ENCODE measurements around the gene PBRM1.

PBRM1 gene

DNA sequence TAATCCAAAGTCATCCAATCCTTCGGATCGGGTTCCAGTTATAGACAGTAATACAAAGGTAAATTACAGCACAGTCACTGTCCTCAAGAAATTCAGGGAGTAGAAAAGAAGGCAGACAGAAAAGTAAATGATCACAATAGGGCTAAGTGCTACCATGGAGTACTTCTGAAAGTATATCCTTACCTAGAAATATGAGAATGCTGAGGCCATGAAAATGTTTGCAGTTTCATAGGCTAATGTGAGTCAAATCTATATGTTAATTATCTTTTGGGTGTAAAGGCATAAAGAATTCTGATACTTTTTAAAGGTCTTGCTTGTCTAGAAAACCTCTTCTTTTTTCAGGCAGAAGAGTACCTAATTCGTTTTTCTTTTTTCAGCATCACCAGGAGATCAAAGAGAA is 29.8 kb downstream of the PBRM1 start:
- no peak for DNase-seq

DNA sequence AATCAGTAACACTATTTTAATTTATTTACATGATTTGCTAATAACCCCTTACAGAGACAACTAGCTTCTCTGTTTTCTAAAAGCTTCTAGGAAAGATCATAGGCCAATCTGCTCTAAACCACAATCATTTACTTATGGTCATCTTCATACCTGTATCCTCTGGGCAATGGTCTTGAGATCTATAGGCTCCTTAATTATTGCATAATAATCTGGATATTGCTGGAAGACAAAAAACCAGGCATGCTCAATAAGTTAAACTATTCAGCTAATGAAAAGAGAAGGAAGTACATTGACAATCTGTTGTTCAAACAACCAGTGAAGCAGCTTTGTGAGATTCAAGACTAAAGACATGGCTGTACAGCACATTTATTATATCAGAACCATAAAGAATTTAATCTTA is 34.1 kb downstream of the PBRM1 start:
- no peak for DNase-seq

DNA sequence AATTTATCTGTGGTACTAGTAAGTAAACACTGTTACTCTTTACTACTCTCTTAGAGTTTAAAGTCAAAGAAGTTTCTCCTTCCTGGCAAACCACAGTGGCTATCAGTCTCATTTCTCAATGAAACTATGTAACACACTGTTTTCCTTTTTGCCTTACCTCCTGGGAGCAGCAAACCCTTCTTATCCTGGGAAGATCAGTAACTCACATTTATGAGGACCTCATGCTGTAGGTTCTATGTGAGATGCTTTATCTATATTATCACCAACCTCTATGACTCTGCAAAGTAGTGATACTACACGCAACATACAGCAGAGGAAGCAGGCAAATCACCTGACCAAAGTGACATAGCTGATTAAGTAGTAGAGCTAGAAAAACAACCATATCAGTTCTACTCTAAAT is 35.3 kb downstream of the PBRM1 start:
- DNase-seq, result no peak

DNA sequence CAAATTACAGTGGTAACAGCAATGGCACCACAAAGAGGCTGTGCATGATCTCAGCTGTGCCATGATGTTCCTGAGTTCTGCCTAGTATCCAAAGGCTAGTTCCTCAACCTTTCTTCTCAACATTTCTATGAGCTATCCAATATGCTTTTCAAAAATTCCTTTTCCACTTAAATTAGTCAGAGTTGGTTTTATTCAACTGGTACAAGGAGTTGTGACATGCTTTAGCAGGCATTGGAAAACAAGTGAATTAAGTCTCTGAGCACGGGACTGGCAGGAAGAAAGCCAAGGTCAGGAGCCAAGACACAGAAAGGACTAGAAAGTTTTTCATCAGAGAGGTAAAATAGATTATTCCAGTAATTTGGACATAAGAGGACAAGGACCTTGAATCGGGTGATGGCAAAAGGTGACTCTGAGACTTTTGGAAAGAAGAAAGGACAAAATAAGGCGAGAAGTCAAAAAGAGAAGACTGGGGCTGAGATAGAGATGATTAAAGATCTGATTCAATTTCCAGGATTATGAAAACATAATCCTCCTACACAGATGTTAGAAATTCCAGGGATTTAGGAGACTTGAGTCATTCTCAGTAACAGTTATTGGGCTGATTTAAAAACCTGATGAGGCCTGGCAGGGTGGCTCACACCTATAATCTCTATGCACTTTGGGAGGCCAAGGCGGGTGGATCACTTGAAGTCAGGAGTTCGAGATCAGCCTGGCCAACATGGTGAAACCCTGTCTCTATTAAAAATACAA is 36.1 kb downstream of the PBRM1 start:
- peak; percentile 84 for DNase-seq

DNA sequence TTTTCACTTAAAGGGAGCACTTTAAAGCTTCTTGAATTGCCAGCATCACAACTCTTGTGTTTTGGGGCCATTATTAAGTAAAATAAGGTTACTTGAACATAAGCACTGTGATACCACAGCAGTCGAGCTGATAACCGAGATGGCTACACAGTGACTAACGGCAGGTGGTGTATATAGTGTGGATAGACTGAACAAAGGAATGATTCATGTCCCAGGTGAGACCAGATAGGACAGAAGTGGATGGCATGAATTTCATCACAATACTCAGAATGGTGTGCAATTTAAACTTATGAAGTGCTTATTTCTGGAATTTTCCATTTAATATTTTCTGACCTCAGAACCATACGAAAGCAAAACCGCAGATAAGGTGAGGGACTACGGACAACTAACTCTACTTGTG is 40.2 kb downstream of the PBRM1 start:
- DNase-seq, result no peak

DNA sequence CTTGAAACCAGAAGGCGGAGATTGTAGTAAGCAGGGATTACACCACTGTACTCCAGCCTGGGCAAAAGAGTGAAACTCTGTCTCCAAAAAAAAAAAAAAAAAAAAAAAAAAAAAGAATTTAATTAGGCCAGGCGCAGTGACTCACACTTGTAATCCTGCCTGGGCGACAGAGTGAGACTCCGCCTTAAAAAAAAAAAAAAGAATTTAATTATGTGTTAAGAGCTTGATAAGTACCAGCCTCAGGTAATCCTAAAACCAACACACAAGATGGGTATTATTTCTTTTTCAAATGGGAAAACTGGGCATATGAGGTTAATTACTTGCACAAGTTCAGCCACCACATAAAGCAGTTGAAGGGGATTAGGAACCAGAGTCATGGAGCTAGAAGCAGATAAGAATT is 49.0 kb downstream of the PBRM1 start:
- no peak for DNase-seq

DNA sequence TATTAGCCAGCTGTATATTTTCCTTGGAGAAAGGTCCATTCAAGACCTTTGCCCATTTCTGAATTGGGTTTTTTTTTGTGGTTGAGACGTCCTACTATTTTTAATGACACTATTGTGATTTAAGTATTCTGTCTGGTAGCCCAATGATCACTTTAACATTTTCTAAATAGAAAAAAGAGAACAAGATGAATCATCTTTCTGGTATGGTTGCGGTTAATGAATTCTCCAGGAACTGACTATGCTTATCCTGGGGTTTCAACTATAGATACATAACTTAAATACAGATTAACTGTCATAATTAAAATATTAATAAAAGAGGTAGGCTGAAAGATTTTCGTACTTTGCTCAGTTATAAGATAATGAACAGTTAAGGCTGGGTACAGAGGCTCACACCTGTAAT is 51.9 kb downstream of the PBRM1 start:
- DNase-seq, result peak; percentile 21

DNA sequence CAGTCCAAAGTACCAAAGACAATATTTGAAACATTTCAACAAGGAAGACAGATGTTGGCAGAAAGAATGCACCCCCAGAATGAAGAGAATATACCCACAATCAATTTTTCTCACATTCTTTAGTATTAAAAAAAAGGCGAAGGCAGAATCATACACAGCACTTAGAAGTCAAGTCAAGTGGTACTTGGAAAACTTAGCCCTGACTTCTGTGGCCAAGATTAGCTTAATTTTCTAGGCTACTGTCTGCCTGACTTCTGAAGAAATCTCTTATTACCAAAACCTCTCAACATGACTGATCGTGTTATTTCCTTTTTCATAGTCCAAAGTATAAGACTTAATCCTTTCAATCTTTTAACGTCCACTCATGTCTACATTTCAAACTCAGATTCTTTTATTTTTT is 60.7 kb downstream of the PBRM1 start:
- DNase-seq, result no peak

DNA sequence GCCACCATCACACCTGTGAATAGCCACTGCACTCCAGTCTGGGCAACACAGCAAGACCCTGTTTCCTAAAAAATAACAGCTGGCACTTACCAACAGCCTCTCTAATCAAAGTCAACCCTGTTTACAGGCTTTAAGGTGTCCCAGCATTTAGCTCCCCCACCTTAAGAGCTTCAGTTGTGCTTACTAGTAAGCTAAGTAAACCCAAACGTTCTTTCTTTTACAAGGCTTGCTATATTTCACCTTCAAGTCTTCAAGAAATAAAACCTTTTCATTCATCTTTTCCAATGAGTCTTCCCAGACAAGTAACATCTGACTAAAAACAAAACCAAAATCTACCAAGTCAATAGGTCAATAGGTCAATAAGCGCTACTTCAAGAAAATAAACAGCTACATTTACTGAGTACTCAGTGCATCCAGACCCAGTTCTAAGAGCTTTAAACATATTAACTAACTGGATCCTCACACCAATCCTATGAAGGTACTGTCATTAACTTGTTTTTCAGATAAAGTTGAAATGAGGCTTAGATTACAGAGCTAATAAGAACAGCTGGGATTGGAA is 62.4 kb downstream of the PBRM1 start:
- DNase-seq, result no peak

DNA sequence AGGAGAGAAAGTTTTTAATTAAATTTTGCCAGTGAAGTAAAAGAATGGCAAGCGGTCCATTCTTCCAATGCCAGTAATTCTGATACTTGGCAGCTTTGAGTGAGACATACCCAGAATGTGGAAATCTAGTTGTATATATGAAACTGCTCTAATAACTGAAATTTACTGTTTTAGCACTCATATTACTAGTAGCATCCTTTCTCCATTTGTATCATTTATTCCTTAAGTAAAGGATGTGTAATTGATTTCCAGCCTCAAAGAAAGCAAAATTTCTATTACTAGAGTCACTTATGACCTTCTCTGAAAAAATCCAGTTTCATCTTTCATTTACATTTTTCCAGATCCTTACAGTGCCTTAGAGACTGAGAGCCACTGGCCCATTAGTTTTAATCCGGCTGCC is 65.1 kb downstream of the PBRM1 start:
- DNase-seq, result no peak

DNA sequence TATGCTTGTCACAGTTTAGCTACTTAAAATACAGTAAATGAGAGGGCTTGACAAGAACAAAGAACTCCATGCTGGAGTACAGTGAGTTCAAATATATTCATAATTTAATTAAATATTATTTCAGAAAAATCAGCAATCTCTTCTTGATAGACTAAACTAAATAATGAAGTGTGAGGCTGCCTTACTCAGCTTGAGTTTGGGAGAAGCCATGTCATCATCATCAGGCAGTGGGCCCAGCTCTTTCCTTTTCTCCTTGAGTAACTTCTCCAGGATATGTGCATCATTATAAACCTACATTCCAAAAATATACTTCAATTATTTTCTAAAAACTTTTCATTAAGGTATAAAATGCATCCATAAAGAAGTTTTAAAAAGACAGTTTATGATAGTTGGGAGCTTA is 70.5 kb downstream of the PBRM1 start:
- DNase-seq, result no peak

DNA sequence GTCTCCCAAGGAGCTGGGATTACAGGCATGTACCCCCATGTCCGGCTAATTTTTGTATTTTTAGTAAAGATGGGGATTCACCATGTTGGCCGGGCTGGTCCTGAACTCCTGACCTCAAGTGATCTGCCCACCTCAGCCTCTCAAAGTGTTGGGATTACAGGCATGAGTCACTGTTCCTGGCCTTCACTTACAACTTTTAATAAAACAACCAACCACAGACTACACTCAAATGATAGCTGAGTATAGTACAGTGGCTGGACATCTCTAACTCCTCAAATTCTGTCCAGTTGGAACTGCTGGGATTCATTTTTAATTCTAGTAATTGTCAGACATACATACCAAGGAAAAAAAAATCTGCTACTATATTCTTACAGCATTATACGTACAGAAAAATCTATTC is 71.0 kb downstream of the PBRM1 start:
- peak; percentile 9 for DNase-seq

DNA sequence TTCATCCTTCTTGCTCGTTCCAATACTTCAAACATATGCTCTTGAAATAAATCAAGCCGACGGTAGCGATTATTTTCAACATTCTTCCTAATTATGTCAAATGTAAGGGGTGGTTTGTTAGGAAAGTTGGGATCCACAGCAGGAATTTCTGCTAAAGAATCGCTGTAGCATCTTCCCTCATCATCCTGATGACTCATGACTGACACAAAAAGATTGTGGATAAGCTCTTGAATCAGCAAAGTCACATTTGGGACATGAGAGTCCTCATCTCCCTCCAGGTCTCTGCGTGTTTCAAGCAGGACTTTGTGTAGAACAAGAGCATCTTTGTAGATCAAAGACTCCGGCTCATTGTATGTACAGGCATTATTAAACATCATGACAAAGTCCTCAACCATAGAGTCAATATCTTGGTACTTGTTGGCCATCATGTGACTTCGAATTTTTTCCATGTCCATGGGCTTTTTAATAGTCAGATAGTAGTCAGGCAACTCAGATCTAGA is 76.3 kb downstream of the PBRM1 start:
- no peak for DNase-seq

DNA sequence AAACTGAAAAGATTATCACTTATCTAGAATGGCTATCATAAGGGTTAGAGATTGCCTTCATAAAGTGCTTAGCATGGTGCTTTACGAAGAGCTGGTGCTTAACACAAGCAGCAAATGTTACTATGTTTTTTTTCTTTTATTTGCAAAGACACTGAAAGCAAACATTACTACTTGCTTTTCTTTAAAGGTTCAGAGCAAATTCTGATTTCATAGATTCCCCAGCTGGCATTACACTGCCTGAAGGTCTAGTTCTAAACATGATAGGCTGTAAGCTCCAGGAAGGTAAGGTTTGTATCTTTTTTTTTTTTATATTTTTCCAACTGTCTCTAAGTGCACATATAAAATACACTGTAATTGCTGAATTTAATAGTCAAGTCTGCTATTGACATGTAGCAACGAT is 77.4 kb downstream of the PBRM1 start:
- DNase-seq, result no peak

DNA sequence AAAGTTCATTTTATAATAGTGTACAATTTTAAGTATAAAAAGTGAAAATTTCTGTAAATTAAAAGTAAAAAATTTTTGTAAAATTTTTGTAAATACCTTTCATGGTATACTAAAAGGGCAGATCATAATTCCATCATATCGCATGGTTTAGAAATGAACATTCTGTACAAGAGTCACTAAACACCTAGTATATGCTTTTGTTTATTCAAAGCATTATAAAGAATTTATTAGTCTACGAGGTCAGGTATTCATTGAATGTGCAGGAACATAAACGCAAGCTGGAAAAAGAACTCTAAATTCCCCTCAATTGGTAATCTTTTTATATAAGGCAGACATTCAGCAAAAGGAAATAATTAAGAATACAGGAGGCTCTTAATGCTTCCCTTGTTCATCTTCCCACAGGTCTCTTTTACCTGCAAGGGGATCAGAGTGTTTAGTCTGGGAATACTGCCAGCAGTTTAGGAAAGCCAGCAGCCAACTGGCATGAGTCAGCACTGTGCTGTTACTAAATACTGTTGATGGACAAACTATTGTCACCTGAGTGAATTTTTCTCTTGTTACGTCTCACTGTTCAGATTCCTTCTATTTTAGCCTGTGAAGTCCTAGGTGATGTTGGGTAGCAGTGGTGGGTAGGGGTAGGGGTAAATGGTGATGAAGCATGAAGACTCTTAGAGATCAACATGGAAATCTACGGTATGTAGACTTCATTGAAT is 79.2 kb downstream of the PBRM1 start:
- DNase-seq, result peak; percentile 7

DNA sequence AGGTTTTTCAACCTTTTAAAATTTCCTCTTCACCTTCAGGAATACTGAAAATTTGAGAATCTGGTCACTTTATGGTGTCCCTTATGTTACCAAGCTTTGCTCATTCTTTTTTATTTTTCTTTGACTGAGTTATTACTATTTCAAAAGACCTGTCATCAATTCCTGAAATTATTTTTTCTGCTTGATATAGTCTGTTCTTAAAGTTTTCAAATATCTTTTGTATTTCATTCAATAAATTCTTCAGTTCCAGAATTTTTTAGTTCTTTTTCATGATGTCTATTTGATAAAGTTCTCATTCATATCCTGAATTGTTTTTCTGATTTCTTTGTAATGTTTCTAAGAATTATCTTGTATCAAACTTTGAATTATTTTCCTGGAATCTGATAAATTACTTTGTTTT is 85.5 kb downstream of the PBRM1 start:
- DNase-seq, result no peak

DNA sequence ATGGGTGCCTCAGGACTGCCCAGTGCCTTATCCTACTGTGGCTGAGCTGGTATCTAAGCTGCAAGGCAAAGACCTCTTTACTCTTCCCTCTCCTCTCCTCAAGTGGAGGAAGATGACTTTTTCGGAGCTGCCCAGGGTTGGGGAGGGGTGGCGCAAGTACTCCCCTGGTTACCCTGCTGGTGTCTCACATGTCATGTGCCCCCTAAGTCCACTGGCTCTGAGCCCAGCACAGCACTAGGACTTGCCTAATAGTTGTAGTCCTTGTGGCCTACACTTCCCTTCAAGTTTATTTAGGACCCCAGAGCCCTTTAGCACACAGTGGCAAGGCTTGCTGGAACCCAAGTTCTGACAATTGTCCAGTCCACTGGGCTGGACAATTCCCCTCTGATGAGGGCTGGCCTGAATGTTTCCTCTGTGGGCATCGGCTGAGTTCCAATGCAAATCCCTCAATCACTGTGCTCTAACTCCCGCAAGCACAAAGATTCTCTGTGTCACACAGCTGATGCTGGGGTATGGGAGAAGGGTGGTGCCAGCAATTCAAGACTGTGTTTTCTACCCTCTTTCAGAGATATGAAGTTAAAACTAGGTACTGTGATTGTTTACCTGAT is 89.0 kb downstream of the PBRM1 start:
- DNase-seq, result no peak

DNA sequence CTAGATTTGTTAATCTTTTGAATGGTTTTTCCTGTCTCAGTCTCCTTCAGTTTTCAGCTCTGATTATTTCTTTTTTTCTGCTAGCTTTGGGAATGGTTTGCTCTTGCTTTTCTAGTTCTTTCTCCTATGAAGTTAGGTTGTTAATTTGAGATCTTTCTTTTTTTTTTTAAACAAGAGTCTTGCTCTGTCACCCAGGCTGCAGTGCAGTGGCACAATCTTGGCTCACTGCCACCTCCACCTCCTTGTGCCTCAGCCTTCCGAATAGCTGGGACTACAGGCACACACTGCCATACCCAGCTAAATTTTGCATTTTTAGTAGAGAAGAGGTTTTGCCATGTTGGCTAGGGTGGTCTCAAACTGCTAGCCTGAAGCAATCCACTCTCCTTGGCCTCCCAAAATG is 92.6 kb downstream of the PBRM1 start:
- no peak for DNase-seq

DNA sequence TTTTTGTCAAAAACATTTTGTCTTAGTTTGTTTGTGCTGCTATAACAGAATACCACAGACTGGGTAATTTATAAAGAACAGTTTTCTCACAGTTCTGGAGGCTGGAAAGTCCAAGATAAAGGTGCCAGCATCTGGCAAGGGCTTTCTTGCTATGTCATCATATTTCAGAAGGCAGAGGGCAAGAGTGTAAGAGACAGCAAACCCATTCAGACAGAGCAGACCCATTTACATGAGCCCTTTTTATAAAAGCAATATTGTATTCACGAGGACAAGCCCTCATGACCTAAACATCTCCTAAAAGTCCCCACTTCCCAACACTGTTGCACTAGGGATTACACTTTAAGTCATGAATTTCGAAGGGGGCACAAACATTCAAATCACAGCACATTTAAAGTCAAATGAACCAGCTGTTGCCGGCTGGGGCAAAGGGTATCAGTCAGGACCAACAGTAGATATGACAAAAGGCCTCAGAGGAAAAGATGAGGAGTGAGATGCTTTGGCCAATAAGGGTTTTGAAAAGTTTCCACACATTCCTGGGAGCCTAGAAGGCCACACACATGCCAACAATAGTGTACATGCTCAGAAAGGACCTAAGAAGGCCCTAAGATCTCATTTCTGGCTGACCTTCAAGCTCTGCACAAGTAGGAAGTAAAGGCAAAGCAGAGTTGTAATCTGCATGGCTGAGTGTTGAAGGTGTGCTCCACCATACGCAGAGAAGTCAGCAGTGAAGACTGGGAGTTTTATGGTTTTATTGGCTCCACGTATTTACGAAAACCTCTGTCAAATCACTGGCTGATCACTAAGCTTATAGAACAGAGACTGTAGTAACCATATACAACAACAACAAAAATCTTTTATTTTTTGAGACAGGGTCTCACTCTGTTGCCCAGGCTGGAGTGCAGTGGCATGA is 111.4 kb downstream of the PBRM1 start:
- no peak for DNase-seq

DNA sequence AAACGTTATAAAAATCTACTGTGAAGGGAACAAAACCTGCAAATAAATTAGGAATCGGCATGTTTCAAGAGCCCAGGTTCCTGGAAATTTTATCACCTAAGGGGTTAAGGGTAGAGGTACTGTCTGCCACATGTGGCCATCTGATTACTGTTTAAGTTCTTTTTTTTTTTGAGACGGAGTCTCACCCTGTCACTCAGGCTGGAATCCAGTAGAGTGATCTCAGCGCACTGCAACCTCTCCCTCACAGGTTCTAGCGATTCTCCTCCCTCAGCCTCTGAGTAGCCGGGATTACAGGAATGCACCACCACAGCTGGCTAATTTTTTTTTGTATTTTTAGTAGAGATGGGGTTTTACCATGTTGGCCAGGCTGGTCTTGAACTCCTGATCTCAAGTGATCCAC is 113.5 kb downstream of the PBRM1 start:
- no peak for DNase-seq

DNA sequence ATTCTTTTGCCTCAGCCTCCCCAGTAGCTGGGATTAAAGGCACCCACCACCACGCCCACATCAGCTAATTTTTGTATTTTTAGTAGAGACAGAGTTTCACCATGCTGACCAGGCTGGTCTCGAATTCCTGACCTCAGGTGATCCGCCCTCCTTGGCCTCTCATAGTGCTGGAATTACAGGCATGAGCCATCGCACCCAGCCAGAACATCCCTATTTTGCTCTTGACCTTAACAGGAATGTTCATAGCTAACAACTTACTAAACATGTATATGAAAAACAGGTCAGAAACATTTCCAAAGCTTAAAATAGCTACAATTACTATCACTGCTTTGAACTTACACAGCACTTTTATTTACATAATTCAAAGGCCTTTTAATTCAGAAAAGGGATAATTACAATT is 115.6 kb downstream of the PBRM1 start:
- peak; percentile 71 for DNase-seq

DNA sequence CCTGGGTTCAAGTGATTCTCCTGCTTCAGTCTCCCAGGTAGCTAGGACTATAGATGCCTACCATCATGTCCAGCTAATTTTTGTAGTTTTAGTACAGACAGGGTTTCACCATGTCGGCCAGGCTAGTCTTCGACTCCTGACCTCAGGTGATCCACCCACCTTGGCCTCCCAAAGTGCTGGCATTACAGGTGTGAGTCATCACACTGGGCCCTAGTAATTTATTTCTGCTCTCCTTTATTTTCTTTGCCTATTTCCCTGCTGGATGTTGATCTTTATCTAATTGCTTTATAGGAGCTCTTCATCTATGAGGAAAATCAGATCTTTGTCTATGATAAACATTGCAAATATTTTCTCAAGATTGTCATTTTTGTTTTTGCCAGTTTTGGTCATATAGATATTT is 117.6 kb downstream of the PBRM1 start:
- DNase-seq, result no peak

DNA sequence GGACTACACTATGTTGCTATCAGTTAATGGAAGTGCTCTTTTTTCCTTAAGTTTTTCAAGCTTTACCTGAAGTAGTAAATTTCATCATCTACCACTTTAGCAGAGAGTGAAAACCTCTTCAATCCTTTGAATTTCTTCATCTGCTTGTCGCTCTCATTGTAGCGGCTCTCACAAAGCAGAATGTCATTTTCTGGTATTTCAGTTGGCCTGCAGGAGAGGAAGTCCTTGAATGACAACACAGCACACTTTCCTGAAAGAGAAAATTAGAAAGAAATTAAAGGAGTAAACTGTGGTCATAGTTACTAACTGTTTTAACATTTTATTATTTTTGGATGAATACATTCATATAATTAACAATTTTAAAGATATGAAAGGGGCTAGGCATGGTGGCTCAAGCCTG is 121.7 kb downstream of the PBRM1 start:
- DNase-seq, result no peak

Data from HCEC 1CT (cell line).